Transverse colon (tissue), 3 donors: ENCODE results near the gene TWNK.

Experiments used
- EP300 ChIP-seq: sonication (generic); formaldehyde crosslinking; IDR thresholded peaks from one replicate; pipeline ENCODE4 v1.6.1; 2017; ENCODE audit warnings: antibody characterized with exemption, low read depth
- POLR2A ChIP-seq: fragments of 450-650 bp; IDR thresholded peaks from one replicate; pipeline ENCODE4 v1.6.1; 2016; ENCODE audit warnings: antibody characterized with exemption, mild to moderate bottlenecking, moderate library complexity
- TF ChIP-seq, protein P1 (sequence below), 5 experiments: fragments of 200-600 bp in 3 of 5; fragments of 450-650 bp in 2 of 5; sonication (generic) in 3 of 5; IDR thresholded peaks; 1 replicate in 2 of 5; 2 replicates in 3 of 5; pipeline ENCODE4 v1.5.1; 2016 to 2017; ENCODE audit warnings: antibody characterized with exemption in 5 of 5, inconsistent platforms in 3 of 5, mild to moderate bottlenecking in 2 of 5, moderate library complexity in 1 of 5

- TF ChIP-seq, protein P1, sequence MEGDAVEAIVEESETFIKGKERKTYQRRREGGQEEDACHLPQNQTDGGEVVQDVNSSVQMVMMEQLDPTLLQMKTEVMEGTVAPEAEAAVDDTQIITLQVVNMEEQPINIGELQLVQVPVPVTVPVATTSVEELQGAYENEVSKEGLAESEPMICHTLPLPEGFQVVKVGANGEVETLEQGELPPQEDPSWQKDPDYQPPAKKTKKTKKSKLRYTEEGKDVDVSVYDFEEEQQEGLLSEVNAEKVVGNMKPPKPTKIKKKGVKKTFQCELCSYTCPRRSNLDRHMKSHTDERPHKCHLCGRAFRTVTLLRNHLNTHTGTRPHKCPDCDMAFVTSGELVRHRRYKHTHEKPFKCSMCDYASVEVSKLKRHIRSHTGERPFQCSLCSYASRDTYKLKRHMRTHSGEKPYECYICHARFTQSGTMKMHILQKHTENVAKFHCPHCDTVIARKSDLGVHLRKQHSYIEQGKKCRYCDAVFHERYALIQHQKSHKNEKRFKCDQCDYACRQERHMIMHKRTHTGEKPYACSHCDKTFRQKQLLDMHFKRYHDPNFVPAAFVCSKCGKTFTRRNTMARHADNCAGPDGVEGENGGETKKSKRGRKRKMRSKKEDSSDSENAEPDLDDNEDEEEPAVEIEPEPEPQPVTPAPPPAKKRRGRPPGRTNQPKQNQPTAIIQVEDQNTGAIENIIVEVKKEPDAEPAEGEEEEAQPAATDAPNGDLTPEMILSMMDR (IDR thresholded peaks at IDR 0.05), result no peak
- no peak for TF ChIP-seq EP300
- no peak for TF ChIP-seq POLR2A
Measured at GRCh38 chr10:101029520-101030295, 42.4 kb downstream of the TWNK start.
